CD4-positive, alpha-beta T cell treated with Interleukin-12 subunit alpha and Interleukin-12 subunit beta, for 1 hour (primary cell): Measurements from ENCODE around the gene STPG4.

Source experiments
- DNase-seq: peaks from one replicate; pipeline ENCODE4 v3.0.0-alpha.2; 2020

STPG4 gene

GRCh38 chr2:47069628-47070154 is 85.4 kb downstream of the STPG4 start:
- no peak for DNase-seq

- no peak for DNase-seq
These were observed 86.0 kb downstream of the STPG4 start for GRCh38 chr2:47068981-47069627.

- DNase-seq: no peak
These were observed 87.2 kb downstream of the STPG4 start for GRCh38 chr2:47067788-47068407.

- no peak for DNase-seq
These were observed 89.2 kb downstream of the STPG4 start for GRCh38 chr2:47065771-47066380.

- no peak for DNase-seq
These were observed 89.8 kb downstream of the STPG4 start for GRCh38 chr2:47065343-47065742.

- DNase-seq: no peak
These were observed 91.0 kb downstream of the STPG4 start for GRCh38 chr2:47064106-47064505.

GRCh38 chr2:47063538-47063930 is 91.6 kb downstream of the STPG4 start:
- DNase-seq: no peak

- no peak for DNase-seq
These were observed 92.2 kb downstream of the STPG4 start for GRCh38 chr2:47062681-47063537.

- DNase-seq: no peak
These were observed 93.0 kb downstream of the STPG4 start for GRCh38 chr2:47061944-47062678.

GRCh38 chr2:47060652-47061170 is 94.4 kb downstream of the STPG4 start:
- DNase-seq: no peak

- DNase-seq: no peak
These were observed 96.8 kb downstream of the STPG4 start for GRCh38 chr2:47058003-47058931.

GRCh38 chr2:47057687-47058002 is 97.5 kb downstream of the STPG4 start:
- DNase-seq: peak; percentile 19

- no peak for DNase-seq
These were observed 98.0 kb downstream of the STPG4 start for GRCh38 chr2:47056868-47057686.

GRCh38 chr2:47056374-47056773 is 98.7 kb downstream of the STPG4 start:
- DNase-seq: no peak

- DNase-seq: no peak
These were observed 100.2 kb downstream of the STPG4 start for GRCh38 chr2:47054868-47055267.

- no peak for DNase-seq
These were observed 101.0 kb downstream of the STPG4 start for GRCh38 chr2:47054036-47054555.

GRCh38 chr2:47052847-47053246 is 102.3 kb downstream of the STPG4 start:
- no peak for DNase-seq

- DNase-seq: no peak
These were observed 103.5 kb downstream of the STPG4 start for GRCh38 chr2:47051562-47051961.

GRCh38 chr2:47050762-47051161 is 104.3 kb downstream of the STPG4 start:
- no peak for DNase-seq
